HG03159 (cell line): ENCODE data around the gene CCDC85B.
"Not testable (repeated sequence)": the region's sequence is repeated elsewhere in the genome, so short reads cannot be mapped to it uniquely, and the experiment has no call there.

ENCODE experiments used
- ATAC-seq: cut with Tn5 transposase; IDR thresholded peaks from one replicate; pipeline ENCODE4 v1.9.1; 2021; ENCODE audit warnings: mild to moderate bottlenecking, moderate library complexity; ENCODE audit not compliant: unreplicated experiment

Gene CCDC85B

DNA sequence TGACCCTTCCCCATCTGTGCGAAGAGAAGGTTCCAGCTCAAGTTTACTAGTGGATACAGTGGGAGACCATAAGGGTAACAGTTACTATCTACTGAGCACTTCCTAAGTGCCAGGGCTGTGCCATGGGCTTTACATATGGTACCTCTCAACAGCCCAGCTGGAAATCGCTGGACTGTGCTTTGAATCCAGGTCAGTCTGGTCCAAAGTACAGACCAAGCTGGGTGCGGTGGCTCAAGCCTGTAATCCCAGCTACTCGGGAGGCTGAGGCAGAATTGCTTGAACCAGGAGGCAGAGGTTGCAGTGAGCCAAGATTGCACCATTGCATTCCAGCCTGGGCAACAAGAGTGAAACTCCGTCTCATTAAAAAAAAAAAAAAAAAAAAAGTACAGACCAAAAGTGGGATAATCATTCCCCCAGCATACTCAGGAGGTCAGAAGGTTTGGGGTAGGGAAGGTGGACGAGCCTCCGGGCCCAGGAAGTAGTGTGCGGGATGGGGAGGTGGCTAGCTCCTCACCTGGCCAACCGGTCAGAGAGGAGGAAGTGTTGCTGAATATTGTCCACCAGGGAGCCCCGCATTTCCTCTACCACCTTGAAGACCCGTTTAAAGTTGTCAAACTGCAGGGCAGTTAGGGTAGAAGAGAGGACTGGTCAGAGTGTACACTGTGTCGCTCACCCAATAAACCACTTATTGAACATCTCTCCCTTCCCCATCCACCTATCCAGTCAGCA lies 4.5 kb upstream of the CCDC85B start:
- ATAC-seq = no peak

DNA sequence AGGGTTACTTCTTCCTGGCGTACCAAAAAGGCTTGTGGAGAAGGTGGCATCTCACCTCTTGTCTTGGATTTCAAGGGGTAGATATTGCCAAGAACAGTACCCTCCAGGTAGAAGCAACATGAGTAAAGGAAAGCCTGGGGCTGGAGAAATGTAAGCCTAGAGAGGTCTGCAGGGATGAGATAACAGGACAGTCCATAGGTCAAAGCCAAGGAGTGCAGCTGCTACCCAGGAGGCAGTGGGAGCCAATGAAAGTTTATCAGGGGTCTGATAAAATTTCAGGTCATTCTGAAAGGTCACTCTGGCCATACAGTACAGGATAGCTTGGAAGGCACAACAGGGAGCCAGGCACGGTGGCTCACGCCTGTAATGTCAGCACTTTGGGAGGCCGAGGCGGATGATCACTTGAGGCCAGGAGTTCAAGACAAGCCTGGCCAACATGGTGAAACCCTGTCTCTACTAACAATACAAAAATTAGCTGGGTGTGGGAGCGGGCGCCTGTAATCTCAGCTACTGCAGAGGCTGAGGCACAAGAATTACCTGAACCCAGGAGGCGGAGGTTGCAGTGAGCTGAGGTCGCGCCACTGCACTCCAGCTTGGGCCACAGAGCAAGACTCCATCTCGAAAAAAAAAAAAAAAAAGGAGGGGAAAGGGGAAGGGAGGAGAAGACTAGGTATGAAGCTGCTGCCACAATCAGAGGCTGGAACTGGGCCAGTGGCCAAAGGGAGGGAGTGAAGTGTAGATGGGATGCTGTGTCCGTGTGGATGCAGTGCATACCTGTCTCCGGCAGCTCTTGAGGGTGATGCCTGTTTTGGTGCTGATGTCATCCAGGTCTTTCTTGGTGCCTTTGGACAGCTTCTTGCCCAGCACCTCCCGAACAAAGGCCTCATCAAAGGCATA lies 3.4 kb upstream of the CCDC85B start:
- no peak for ATAC-seq

DNA sequence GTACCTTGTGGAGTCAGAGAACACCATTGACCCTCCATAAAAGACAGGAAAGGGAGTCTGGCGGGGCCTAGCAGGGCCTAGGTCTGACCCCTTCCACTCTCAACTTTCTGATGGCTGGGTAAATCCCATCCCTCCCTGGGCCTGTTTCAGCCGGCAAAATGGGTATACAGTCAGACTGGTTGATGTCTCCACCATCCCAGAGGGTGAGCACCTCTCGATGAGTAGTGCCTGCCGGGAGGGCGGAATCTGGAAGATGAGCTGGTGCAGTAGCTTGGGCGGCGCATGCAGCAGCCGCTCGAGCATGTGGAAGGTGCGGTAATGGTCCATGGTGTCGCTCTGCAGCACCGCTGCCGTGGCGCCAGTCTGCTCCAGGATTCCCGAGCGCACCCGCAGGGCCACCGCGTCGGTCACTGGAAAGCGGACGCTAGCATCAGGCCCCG lies 2.7 kb upstream of the CCDC85B start:
- ATAC-seq = no peak

DNA sequence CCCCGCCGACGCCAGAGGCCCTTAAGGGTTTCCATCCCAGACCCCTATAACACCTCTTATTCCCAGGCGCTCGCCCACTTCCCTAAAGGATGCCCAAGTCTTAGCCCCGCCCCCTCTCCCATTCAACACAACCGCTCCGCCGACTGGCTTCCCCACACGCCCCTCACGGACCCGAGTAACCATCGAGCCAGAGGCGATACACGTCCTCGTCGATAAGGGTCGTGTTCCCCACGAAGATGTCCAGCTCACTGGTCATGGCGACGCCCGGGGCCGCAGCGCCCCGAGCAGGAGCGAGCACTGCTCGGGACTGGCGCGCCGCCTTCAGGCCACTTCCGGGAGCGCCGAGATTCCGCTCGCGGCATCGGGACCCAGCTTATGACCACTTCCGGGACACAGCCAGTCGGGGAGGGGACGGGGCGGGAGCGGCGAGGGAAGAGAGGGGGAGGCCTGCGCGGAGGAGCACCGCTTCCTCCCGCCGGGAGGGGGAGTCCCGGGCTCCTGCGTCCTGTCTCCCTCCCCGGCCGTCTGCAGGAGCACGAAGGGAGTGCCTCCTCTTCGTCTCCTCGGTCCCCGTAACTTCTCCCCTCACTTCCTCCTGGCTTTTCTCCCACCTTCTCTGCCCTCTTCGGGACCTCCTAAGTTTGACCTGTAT lies 2.2 kb upstream of the CCDC85B start, which contains the start of gene FIBP:
Gene FIBP (minus strand): TSS at position 309 of the 652 bp plus-strand sequence. CDS start 53 bp downstream, at position 256.
- ATAC-seq = peak; percentile 43

DNA sequence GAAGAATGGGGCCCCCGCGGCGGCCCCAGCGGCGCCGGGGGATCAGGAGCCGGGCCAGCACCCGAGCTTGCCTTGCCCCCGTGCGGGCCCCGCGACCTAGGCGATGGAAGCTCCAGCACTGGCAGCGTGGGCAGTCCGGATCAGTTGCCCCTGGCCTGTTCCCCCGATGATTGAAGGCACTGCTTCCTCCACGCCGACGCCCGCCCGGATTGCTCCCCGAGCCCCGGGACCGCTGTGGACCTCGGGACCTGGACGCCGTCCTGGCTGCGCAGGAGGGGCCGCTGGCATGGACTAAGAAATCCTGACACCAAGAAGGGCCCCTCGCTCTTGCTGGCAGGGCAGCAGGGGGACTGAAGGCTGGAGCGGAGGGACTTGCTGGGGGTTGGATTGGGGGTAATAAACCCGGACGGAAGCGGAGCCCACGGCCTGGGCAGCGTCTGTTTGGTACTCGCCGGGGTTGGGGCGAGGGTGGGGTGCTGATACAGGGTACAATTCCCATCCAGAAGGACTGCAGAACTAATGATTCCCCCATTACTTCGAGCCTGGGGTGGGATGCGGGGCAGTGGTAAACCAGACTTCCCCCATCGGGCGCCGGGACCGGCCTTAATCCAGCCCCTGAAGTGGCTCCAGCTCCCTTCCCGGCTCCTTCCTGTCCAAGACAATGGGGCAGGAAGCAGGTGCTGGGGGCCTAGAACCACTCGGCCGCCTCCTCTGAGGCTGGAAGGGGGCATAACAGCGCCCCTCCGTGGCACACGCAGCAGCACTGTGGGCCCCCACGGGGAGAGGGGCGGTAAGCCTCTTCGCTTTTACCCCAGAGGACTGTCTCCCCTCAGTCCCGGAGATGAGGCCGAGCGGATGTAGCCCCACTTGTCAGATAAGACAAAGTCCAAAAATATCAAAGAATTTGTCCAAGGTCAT lies 1.0 kb downstream of the CCDC85B start:
- ATAC-seq = no peak

DNA sequence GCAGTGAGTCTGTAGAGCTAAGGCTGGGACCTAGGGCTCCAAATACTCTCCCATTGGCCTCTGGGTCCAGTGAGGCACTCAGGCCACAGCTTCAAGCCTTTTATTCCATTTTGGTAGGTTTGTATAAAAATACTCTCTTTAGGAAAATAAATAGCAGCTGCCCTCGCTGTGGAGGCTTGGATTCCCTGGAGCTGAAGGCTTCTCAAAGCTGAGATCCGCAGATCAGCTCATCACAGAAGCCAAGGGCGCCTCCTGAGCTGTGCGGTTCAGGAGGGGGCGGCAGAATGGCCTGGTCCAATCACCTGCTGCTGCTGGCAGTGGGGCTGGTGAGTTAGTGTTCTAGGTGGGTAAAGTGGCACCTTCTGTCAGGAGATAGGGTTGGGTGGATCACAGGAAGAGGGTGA lies 1.7 kb downstream of the CCDC85B start:
- ATAC-seq = not testable (repeated sequence)

DNA sequence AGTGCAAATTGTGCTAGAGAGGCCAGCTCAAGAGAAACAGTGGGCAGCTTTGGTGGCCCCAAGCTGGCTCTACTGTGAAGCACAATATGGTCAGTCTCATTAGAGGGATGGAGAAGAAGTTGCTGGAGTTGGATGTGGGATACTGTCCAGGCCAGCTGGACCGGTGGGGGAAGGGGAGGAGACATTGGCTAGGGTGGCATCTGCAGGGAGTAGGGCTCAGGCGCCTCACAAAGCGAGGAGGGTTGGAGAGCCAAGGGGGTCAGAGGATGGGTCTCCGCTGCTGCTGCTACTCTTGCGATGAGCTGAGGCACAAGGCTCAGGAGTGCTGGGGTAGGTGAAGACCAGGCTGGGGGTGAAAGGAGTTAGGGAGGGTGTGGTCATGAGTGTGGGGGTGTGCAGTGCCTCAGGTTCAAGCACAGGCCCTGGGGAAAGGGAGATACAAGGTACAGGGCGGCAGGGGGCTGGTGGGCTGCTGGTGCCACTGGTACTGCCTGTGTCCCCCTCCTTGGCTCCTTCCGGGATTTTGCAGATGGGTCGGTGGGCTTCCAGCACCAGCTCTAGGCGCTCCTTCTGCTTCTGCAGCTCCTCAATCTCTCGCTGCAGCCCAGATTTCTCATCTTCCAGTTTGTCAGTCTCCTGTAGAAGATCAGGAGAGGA lies 2.3 kb downstream of the CCDC85B start:
- no peak for ATAC-seq

DNA sequence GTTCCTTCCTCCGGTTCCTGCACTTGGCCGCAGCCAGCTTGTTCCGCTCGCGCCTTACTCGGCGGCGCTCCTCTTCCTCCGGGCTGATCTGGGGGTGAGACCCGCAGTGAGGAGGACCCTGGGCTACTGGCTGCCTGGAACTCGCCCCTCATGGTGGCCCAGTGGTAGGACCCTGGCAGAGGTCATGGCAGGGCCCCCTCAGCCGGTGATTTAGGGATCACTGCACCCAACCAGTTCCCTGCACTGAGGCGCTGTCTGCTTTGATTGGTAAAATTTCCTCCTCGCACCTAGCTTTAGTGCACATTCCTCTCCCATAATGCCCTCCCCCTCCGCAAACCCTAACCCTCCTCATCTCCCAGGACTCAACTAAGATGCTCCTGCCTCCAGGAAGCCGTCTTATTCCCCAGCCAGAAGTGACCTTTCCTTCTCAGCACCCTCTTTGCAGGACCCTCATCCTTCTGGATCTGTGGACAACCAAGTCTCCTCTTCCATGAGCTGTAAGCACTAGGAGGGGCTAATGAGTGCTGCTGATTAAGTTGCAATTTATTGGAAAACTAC lies 3.6 kb downstream of the CCDC85B start:
- no peak for ATAC-seq

DNA sequence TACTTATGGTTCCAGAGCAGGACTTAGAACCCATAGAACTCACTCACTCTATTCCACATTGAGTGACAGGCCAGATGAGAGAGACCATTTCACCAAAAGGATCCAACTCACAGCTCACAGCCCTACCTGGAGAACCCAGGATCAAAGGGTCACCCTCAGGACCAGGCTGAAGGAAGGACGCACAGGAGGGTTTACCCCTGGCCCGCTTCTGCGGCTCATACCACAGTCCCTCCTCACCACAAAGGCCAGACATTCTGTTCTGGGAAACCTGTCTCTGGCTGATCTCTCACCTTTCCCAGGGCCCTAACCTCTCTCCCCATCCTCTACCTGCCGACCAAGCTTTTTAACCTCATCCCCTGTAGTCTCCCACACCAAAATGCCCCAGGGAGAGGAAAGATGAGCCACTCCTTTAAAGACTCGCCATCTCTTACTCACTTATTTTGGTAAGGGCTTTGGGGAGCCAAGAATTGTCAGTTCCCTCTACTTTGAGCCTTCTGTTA lies 5.1 kb downstream of the CCDC85B start:
- ATAC-seq = no peak

DNA sequence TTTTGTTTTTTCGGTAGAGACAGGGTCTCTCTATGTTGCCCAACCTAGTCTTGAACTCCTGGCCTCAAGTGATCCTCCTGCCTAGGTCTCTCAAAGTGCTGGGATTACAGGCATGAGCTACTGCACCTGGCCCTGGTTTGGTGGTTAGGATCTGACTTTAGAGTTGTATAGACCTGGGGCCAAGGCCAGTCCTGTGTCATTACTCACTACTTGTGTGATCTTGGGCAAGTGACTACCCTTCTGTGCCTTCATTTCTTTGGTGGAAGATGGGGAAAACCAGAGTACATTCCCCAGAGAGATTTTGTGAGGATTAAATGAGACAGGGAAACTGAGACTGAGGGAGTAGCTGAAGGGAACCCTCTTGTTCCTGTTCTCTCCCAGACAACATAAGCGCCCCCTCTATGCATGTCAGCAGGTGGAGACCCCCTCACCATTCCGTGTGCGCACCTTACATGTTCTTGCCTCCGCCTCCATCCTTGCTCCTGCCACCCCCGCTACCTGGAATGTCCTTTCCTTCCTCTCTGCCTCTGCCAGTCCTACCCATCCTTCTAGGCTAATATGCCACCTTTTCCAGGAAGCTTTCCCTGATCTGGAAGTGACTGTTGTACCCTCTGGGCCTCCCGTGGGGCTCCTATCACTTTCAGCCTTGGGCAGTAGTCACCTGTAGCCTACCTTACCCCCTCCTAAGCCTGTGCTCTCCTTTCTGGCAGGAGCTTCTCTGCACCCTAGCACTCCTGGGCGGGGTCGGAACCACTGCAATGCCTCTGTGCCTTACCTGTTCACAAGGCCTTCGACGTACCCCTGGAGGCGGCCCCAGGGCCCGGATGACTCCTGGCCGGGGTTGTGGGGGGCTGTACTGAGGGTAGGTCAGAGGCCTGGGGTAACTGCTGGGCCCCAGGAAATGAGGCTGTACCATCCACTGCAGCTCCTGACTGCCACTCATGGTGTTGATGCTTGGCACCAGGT lies 5.8 kb downstream of the CCDC85B start:
- ATAC-seq = no peak

DNA sequence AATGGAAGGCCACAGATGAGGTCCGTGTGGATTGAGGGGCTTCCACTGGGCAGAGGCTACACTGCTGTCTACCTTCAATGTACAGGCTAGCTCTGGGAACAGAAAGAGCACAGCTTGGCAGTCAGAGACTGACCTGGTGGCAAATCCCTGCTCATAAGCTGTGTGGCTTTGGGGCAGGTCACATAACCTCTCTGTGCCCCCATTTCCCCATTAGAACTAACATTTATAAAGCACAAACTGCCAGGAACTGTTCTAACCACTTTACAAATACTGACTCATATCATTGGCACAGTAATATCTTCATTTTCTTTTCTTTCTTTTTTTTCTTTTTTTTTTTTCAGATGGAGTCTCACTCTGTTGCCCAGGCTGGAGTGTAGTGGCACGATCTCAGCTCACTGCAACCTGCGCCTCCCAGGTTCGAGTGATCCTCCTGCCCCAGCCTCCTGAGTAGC lies 6.6 kb downstream of the CCDC85B start:
- ATAC-seq = no peak

DNA sequence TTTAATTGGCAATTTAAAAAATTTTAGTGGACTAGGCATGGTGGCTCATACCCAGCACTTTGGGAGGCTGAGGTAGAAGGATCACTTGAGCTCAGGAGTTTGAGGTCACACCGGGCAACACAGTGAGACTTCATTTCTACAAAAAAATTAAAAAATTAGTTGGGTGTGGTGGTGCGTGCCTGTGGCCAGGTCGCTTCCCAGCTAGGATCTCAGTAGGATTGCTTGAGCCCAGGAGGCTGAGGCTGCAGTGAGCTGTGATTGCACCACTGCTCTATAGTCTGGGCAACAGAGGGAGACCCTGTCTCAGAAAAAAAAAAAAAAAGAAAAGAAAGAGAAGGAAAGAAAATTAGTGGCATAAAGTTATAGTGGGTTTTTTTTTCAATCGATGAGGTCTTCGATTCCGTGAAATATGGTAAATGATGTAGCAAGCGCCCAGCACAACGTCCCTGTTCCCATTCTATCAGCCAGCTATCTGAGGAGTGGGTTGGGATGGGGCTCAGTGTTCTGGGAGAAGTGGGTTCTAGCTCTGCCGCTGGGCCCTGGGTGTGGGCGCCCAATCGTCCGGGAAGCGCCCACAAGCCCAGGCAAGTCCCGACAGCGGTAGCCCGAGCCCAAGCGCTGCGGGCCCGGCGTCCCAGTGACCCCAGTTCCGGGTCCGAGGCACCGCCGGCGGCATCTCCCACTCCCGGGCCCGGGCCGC lies 8.3 kb downstream of the CCDC85B start:
- ATAC-seq = no peak

DNA sequence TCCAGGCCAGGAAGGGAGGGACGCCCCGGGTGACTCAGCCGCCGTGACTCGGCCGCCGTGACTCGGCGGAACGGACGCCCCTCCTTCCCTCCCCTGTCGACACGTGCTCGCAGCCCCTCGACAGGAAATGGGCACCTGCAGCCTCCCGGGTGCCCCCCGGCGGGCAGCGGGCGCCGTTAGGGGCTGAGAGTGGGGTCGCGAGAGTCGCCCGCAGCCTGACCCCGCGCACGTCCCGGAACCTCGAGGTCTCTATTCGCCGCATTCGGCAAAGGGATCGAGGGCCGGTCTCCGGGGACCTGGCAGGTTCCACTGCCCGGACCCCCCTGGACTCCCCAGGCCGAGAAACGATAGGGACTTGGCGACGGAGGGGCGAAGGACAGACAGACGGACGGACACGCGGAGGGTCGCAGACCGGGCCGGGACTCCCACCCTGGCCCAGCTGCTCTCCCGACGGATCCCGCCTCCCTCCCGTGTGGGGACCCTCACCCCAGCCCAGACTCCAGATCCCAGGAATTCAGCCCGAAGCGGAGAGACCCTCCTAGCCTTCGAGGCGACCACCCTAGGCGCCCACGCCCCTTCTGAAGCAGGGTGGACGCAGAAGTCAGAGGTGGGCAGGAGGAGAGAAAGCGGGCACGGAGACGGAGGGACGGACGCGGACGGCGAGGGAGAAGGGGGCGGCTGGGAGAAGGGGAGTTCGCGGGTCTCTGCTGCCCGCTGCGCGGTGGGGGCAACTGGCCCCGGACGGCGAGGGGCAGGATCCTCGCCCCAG lies 9.1 kb downstream of the CCDC85B start:
- ATAC-seq = no peak

DNA sequence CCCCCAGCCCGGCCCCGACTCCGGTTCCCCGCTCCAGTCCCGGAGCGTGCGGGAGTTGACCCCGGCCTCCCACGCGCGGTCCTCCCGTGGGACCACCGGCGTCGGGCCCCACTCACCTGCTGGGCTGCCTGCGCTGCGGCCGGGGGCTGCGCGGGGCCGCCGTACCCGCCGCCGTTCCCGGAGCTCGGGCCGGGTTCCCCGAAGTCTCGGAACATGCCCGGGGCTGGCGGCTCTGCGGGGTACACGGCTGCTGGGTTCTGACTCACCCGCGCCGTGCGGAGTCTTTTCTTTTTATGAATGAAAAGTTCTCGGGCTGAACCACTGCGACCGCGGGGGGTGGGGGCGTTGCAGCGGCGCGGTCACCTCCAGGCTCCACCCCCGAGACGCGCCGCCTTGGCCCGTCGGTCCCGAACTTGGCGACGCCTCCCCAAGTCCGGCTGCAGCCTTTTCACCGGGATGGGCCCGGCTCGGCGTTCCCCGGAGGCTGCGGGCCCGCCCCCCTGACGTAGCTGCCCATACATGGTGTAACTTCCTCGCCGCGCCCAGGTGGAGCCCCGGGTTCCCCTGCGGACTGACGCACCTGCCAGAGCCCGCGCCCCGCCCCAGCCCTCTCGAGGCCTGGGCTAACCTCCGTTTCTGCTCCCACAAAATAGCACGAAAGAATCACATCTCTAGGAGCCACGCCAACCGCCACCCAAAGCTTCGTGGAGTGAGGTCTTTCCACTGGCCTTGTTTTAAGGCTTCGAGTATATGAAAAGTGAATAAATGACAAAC lies 9.8 kb downstream of the CCDC85B start, which contains the start of gene FOSL1:
Gene FOSL1 (minus strand): TSS at position 264 of the 774 bp plus-strand sequence. CDS start 49 bp downstream, at position 215.
- peak; percentile 78 for ATAC-seq

DNA sequence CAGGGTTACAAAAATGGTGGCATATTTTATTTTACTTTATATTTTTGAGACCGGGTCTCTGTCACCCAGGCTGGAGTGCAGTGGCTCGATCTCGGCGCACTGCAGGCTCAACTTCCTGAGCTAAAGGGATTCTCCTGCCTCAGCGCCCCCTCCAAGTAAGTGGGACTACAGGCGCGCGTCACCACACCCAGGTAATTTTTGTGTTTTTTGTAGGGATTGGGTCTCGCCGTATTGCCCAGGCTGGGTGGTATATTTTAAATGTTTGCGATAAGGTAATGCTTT lies 10.4 kb downstream of the CCDC85B start:
- ATAC-seq = no peak

DNA sequence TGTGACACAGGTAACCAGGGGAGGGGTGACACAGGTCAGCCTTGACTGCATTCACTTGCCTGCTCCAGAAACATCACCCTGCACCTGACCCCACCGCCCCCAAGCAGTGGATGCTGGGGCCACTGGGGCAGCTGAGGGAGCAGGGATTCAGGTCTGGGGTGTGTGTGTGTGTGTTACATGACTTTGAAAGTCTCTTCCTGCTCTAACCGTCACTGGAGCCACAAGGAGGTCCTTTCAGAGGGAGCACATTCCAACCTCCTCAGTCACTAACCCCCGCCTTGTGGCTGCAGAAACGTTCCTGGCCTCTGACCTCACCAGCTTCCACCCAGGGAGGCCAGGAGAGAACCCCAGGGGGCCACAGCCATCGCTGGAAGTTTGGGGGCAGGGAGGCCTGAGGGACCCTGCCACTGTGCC lies 12.6 kb downstream of the CCDC85B start:
- ATAC-seq = no peak
